HepG2 (cell line): ENCODE measurements around the gene INSYN2B.

Experiments used
- CBX1 ChIP-seq: IDR thresholded peaks from one replicate; pipeline ENCODE4 v1.6.1; 2016; ENCODE audit warnings: antibody characterized with exemption, low read depth
- JUND ChIP-seq: sonication (generic); formaldehyde crosslinking; IDR thresholded peaks from 2 replicates; pipeline ENCODE4 v1.8.0; 2022; ENCODE audit warnings: mild to moderate bottlenecking, missing genetic modification reagents
- MTA3 ChIP-seq: sonication (generic); formaldehyde crosslinking; IDR thresholded peaks from 2 replicates; pipeline ENCODE4 v1.4.0; 2020; ENCODE audit warnings: missing genetic modification reagents
- NONO ChIP-seq, 2 experiments: fragments of 450-650 bp in 1 of 2; sonication (generic) in 1 of 2; formaldehyde crosslinking in 1 of 2; IDR thresholded peaks in 1 of 2; conservative IDR thresholded peaks in 1 of 2; 2 replicates each; pipeline versions ENCODE4 v1.6.1 to v1.8.0; 2017 to 2022; ENCODE audit warnings: mild to moderate bottlenecking in 1 of 2, missing genetic modification reagents in 1 of 2, moderate library complexity in 1 of 2
- POLR2A ChIP-seq, 2 experiments: IDR thresholded peaks; 2 replicates each; pipeline ENCODE4 v1.6.1; 2011; ENCODE audit warnings: low read depth in 2 of 2, low read length in 2 of 2, mild to moderate bottlenecking in 1 of 2, moderate library complexity in 1 of 2; ENCODE audit not compliant: insufficient read depth in 1 of 2
- SNRNP70 ChIP-seq: fragments of 200-400 bp; formaldehyde crosslinking; IDR thresholded peaks from 2 replicates; pipeline ENCODE4 v1.6.1; 2017; ENCODE audit warnings: mild to moderate bottlenecking, low read depth, low read length, moderate library complexity
- ZFP36L2 ChIP-seq: sonication (generic); formaldehyde crosslinking; IDR thresholded peaks from 2 replicates; pipeline ENCODE4 v1.4.0; 2020; ENCODE audit warnings: missing genetic modification reagents
- ZNF510 ChIP-seq: sonication (generic); formaldehyde crosslinking; IDR thresholded peaks from 2 replicates; pipeline ENCODE4 v1.4.0; 2020; ENCODE audit warnings: low read depth, mild to moderate bottlenecking, missing genetic modification reagents
- TF ChIP-seq, protein P1 (sequence below): sonication (generic); formaldehyde crosslinking; IDR thresholded peaks from 2 replicates; pipeline ENCODE4 v1.8.0; 2023; ENCODE audit warnings: mild to moderate bottlenecking, missing genetic modification reagents
- TF ChIP-seq, protein P2 (sequence below): sonication (generic); formaldehyde crosslinking; IDR thresholded peaks from 2 replicates; pipeline ENCODE4 v1.8.1; 2023; ENCODE audit warnings: missing genetic modification reagents, inconsistent platforms, borderline replicate concordance
- TF ChIP-seq, protein P3 (sequence below), 2 experiments: IDR thresholded peaks; 2 replicates each; pipeline ENCODE4 v1.6.1; 2011 to 2012; ENCODE audit warnings: low read length in 2 of 2, borderline replicate concordance in 1 of 2, low read depth in 1 of 2, mild to moderate bottlenecking in 1 of 2, moderate library complexity in 1 of 2

DNA sequence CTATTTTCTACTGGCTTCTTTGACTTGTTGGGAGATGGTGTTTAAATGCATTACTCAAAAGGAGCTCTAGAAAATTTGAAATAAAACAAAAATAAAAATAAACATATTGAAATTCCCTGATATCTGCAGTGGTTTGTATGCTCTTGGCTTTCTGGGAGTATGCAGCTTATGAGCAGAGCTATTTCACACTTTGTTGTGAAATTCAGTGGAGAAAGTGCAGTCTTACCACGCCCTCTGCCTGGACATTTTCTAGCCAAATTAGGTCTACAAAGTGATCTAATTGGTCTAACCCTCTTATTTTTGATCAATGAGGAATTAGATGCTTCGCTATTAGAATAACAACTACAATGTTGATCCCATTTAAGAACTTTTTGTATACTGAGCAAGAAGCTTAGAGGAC is 66.8 kb downstream of the INSYN2B start:
- TF ChIP-seq CBX1: no peak
- no peak for TF ChIP-seq POLR2A (IDR thresholded peaks at IDR 0.05; ENCODE audit: insufficient read depth in 1 of 2, low read depth in 2 of 2, low read length in 2 of 2)
- no peak for TF ChIP-seq ZNF510 (CRISPR knock-in tag)
- no peak for TF ChIP-seq SNRNP70
- TF ChIP-seq, protein P1, sequence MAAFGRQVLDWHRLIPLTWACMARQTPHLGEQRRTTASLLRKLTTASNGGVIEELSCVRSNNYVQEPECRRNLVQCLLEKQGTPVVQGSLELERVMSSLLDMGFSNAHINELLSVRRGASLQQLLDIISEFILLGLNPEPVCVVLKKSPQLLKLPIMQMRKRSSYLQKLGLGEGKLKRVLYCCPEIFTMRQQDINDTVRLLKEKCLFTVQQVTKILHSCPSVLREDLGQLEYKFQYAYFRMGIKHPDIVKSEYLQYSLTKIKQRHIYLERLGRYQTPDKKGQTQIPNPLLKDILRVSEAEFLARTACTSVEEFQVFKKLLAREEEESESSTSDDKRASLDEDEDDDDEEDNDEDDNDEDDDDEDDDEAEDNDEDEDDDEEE: no peak
- no peak for TF ChIP-seq JUND (CRISPR knock-in tag)
- TF ChIP-seq, protein P2, sequence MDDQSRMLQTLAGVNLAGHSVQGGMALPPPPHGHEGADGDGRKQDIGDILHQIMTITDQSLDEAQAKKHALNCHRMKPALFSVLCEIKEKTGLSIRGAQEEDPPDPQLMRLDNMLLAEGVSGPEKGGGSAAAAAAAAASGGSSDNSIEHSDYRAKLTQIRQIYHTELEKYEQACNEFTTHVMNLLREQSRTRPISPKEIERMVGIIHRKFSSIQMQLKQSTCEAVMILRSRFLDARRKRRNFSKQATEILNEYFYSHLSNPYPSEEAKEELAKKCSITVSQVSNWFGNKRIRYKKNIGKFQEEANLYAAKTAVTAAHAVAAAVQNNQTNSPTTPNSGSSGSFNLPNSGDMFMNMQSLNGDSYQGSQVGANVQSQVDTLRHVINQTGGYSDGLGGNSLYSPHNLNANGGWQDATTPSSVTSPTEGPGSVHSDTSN (CRISPR knock-in tag): no peak
- TF ChIP-seq, protein P3, sequence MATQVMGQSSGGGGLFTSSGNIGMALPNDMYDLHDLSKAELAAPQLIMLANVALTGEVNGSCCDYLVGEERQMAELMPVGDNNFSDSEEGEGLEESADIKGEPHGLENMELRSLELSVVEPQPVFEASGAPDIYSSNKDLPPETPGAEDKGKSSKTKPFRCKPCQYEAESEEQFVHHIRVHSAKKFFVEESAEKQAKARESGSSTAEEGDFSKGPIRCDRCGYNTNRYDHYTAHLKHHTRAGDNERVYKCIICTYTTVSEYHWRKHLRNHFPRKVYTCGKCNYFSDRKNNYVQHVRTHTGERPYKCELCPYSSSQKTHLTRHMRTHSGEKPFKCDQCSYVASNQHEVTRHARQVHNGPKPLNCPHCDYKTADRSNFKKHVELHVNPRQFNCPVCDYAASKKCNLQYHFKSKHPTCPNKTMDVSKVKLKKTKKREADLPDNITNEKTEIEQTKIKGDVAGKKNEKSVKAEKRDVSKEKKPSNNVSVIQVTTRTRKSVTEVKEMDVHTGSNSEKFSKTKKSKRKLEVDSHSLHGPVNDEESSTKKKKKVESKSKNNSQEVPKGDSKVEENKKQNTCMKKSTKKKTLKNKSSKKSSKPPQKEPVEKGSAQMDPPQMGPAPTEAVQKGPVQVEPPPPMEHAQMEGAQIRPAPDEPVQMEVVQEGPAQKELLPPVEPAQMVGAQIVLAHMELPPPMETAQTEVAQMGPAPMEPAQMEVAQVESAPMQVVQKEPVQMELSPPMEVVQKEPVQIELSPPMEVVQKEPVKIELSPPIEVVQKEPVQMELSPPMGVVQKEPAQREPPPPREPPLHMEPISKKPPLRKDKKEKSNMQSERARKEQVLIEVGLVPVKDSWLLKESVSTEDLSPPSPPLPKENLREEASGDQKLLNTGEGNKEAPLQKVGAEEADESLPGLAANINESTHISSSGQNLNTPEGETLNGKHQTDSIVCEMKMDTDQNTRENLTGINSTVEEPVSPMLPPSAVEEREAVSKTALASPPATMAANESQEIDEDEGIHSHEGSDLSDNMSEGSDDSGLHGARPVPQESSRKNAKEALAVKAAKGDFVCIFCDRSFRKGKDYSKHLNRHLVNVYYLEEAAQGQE (IDR thresholded peaks at IDR 0.05; ENCODE audit: borderline replicate concordance in 1 of 2, low read depth in 1 of 2, low read length in 2 of 2): no peak
- no peak for TF ChIP-seq NONO (IDR thresholded peaks at IDR 0.05)
- TF ChIP-seq NONO (CRISPR knock-in tag; conservative IDR thresholded peaks at IDR 0.05): no peak
- TF ChIP-seq ZFP36L2 (CRISPR knock-in tag): no peak
- TF ChIP-seq MTA3: no peak
